Measurements from ENCODE around the gene CCDC33.
A peak's percentile ranks its signal among the peaks of the same experiment; 100 is the strongest.

Gene CCDC33

DNA sequence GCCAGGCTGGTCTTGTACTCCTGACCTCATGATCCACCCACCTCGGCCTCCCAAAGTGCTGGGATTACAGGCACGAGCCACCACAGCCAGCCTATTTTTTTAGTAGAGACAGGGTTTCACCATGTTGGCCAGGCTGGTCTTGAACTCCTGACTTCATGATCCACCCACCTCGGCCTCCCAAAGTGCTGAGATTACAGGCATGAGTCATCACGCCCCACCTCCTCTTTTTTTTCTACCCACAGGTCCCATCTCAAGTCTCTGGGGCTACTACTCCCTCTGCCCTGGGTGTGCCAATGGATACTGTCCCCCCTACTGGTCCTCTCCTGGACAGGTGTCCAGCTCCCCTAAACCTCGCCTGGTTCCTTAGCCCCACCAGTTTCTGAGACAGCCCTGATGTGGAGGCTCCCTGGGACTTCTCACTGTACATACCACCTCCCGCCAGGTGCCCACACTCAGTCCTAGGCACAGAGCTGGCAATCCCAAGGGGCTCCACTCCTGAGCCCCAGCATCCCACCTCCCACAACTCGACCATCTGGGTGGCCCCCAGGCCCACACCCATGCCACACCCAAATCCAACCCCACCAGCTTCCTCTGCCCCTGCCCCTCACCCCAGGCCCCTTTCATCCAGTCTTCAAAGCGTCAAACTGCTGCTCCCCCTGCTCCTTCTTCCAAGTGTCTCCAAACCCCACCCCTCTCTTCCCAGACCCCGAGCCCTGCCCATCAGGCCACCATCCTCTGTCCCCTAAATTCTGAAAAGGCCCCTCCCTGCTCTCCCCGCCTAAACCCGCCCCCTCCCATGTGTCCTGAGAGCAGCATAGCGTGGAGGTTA lies 144.4 kb downstream of the CCDC33 start:
- no peak for DNase-seq (ENCODE audit: low read depth in 2 of 2)

DNA sequence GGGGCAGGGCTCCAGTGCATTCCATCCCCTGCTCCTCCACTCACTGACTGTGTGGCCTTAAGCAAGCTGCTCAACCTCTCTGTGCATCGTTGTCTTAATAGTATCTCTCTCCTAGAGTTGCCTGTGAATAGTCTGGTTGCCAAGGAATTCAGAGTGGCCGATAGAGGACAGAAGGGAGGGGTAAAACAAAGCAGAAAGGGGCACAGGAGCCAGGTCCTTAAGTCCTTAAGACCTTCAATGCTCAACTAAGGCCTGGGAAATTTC lies 145.0 kb downstream of the CCDC33 start:
- DNase-seq (ENCODE audit: low read depth in 2 of 2), result no peak

DNA sequence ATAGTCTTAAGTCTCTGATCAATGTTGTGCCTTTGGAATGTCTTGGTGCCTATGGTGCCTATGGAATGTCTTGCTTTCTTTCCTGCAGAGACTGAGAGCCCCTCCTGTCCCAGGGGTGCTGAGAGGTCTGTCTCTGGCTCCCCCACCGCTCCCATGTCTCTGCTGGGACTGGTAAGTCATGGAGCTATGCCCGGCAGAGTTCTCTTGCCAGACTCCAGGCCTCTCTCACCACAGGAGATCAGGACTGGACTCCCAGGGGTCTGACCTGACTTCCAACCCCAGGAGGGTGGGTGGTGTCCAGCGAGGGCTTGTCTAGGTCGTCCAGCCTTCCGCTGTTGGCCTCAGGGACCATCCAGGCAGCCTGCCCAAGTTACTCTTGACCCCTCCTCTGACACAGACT lies 145.4 kb downstream of the CCDC33 start:
- no peak for DNase-seq (ENCODE audit: low read depth in 2 of 2)

- DNase-seq (ENCODE audit: low read depth in 2 of 2), result peak; percentile 66 to 74
Observed at GRCh38 chr15:74382004-74382816, 146.1 kb downstream of the CCDC33 start.

GRCh38 chr15:74383286-74383685 lies 147.2 kb downstream of the CCDC33 start:
- no peak for DNase-seq (ENCODE audit: low read depth in 2 of 2)

GRCh38 chr15:74383695-74384565 lies 147.8 kb downstream of the CCDC33 start:
- peak in 1 of 2 donors; percentile 72 for DNase-seq (ENCODE audit: low read depth in 2 of 2)

GRCh38 chr15:74384566-74384880 lies 148.4 kb downstream of the CCDC33 start:
- no peak for DNase-seq (ENCODE audit: low read depth in 2 of 2)

DNA sequence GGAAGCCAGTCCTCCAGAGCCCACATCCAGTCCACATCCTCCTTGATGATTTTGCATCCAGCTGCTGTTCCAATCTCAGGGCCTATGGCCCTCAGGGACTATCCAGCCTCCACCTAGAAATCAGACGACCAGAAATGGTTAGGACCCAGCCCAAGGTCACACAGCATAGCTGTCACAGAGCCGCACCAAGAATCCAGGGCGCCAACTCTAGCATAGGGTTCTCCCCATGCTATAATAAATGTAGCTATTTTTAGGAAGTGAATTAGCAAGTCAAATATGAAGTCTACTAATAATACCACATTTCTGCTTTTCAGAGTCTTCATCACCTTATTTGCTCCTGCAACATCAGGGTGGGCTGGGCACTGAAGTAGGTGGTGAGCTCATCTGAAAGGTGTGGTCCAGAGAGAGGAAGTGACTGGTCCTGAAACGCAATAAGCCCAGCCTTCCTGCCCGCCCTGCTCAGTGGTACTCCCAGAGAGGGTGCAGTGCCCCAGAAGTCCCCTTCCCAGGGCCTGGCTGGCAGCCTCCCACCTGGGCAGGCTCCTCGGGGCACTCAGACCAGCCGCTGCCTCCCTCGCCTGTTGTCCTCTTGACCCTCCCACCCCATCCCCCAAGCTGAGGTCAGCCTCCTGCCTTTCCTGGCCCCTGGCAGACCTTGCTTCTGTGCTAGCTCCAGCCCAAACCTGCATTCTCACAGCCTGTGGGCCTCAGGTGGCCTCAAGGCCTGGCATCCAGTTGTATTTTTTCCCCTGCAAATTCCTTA lies 148.9 kb downstream of the CCDC33 start:
- DNase-seq (ENCODE audit: low read depth in 2 of 2), result no peak

- DNase-seq (ENCODE audit: low read depth in 2 of 2), result no peak
Observed at GRCh38 chr15:74385733-74386132, 149.6 kb downstream of the CCDC33 start.

All from activated CD4-positive, alpha-beta T cell treated with anti-CD3 and anti-CD28 coated beads for 24 hours (primary cell).